Measurements from ENCODE around the gene XDH.

DNA sequence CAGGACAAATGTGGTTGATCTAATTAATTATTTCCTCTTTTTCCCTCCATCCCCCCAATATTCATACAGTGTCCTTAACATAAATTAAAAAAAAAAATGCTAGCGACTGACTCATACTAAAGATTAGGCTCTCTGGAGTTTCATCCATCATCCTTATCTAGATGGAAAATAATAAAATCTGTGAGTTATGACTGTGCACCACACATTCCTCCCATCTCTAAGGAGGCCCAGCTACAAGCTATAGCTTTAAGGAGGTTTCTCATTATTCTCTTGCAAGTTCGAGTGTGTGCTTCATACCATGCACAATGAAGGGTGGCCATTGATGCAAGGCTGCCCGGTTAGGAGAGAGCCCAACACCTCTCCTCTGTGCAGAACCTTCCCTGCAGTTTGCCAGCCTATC is 77.3 kb downstream of the XDH start:
- TF ChIP-seq, protein P1, sequence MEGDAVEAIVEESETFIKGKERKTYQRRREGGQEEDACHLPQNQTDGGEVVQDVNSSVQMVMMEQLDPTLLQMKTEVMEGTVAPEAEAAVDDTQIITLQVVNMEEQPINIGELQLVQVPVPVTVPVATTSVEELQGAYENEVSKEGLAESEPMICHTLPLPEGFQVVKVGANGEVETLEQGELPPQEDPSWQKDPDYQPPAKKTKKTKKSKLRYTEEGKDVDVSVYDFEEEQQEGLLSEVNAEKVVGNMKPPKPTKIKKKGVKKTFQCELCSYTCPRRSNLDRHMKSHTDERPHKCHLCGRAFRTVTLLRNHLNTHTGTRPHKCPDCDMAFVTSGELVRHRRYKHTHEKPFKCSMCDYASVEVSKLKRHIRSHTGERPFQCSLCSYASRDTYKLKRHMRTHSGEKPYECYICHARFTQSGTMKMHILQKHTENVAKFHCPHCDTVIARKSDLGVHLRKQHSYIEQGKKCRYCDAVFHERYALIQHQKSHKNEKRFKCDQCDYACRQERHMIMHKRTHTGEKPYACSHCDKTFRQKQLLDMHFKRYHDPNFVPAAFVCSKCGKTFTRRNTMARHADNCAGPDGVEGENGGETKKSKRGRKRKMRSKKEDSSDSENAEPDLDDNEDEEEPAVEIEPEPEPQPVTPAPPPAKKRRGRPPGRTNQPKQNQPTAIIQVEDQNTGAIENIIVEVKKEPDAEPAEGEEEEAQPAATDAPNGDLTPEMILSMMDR (IDR thresholded peaks at IDR 0.05), result no peak
- no peak for TF ChIP-seq SIN3A (IDR thresholded peaks at IDR 0.05; ENCODE audit: borderline replicate concordance, insufficient read depth, low read depth, low read length)

Measured in Panc1 (cell line).